Measurements from ENCODE around the gene DIAPH3. TPM values are rescaled to one million over a fixed set of nuclear protein-coding genes. Genes with fewer than 3 reads are reported as not detected.

Gene DIAPH3
- total RNA-seq, 3 donors from 2014 or later, result 1.3 to 5.7 (median 3.1) TPM

DNA sequence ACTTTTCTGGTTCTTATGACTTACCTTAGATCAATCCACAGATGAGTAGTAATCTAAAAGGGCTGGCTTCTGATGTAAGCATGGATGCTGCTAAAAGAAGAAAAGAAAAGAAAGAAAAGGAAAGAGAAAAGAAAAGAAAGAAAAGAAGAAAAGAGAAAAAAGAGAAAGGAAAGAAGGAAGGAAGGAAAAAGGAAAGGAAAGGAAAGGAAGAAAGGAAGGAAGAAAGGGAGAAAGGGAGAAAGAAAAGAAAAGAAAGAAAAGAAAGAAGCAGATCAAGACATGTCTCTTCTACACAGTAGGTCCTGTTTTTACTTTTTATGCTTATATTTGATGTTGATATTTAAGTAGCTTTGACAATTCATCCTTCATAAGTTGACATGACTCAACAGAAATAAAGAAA, 421.3 kb downstream of the DIAPH3 start:
- Histone ChIP-seq H3K36me3 (ENCODE audit: low read depth) (no peaks in the 10 kb centered on the region), H3K4me3 (no peak overlapping the region), H3K9me3 (no peaks in the 10 kb centered on the region), H3K4me1 (ENCODE audit: low read depth) (no peaks in the 10 kb centered on the region)
- intact Hi-C loops (cut with DNase I, micrococcal nuclease), result no loop called here
- ATAC-seq (no peak), DNase-seq (no peak)
- no peak for TF ChIP-seq CTCF (IDR thresholded peaks at IDR 0.05)

DNA sequence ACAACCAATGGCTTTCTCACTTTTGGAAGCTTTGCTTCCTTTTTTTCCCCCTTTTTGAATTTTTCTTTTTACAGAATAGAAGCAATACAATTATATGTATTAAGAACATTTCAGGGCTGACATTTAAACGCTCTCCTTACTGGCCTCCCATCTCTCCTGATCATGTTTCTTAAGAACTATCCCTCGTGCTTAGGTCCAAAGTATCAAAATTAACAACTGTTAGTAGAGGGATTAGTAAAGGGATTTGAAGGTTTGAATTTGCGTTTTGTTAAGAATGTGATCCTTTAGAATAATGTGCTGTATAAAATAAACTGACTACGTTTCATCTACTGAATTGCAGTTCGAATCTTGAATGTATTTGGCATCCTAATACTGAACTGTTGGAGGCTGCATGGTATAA, 424.8 kb downstream of the DIAPH3 start:
- Histone ChIP-seq H3K4me3 (no peak overlapping the region), H3K4me1 (ENCODE audit: low read depth) (no peaks in the 10 kb centered on the region), H3K9me3 (no peaks in the 10 kb centered on the region), H3K36me3 (ENCODE audit: low read depth) (no peaks in the 10 kb centered on the region)
- ATAC-seq (no peak), DNase-seq (no peak)
- TF ChIP-seq CTCF (IDR thresholded peaks at IDR 0.05), result no peak
- intact Hi-C loops (cut with DNase I, micrococcal nuclease), result no loop called here

DNA sequence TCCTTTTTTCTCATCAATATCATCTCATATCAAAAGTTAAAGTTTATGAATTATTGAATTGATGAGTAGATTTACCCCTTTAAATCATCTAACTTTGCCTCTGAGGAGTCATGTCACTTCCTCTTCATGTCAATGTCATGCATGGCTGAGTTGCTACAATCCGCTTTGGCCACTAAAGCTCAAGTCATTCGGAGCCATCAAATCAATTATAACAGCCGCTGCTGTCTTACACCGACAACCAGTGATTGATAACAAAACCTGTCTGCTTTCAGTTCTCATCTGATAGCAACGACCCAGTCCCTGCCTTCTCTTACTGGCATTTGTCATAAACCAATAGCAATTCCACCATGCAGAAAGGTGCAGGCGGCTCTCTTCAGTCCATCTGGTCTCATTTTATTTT, 429.3 kb downstream of the DIAPH3 start:
- DNase-seq (no peak), ATAC-seq (no peak)
- TF ChIP-seq CTCF (IDR thresholded peaks at IDR 0.05), result no peak
- Histone ChIP-seq H3K36me3 (ENCODE audit: low read depth) (no peaks in the 10 kb centered on the region), H3K9me3 (no peaks in the 10 kb centered on the region), H3K4me1 (ENCODE audit: low read depth) (no peaks in the 10 kb centered on the region), H3K4me3 (no peak overlapping the region)
- intact Hi-C loops (cut with DNase I, micrococcal nuclease), result no loop called here

GRCh38 chr13:59733744-59734143, 430.0 kb downstream of the DIAPH3 start:
- TF ChIP-seq CTCF (IDR thresholded peaks at IDR 0.05), result no peak
- Histone ChIP-seq H3K36me3 (ENCODE audit: low read depth) (no peaks in the 10 kb centered on the region), H3K9me3 (no peaks in the 10 kb centered on the region), H3K4me3 (no peak overlapping the region), H3K4me1 (ENCODE audit: low read depth) (no peaks in the 10 kb centered on the region)
- no peak for DNase-seq
- intact Hi-C loops (cut with DNase I, micrococcal nuclease), result no loop called here
- ATAC-seq, result no peak

GRCh38 chr13:59730026-59730425, 433.7 kb downstream of the DIAPH3 start:
- no peak for TF ChIP-seq CTCF (IDR thresholded peaks at IDR 0.05)
- no peak overlapping the region for H3K4me3 ChIP-seq
- DNase-seq (no peak), ATAC-seq (no peak)
- no peaks in the 10 kb centered on the region for H3K4me1 ChIP-seq (ENCODE audit: low read depth)
- no peaks in the 10 kb centered on the region for H3K36me3 ChIP-seq (ENCODE audit: low read depth)
- no peaks in the 10 kb centered on the region for H3K9me3 ChIP-seq
- intact Hi-C loops (cut with DNase I, micrococcal nuclease), result no loop called here

GRCh38 chr13:59728896-59729545, 434.7 kb downstream of the DIAPH3 start:
- TF ChIP-seq CTCF (IDR thresholded peaks at IDR 0.05), result no peak

More at GRCh38 chr13:59728896-59729545, 434.7 kb downstream of the DIAPH3 start:
- H3K4me1 ChIP-seq (ENCODE audit: low read depth), result no peaks in the 10 kb centered on the region
- no peaks in the 10 kb centered on the region for H3K36me3 ChIP-seq (ENCODE audit: low read depth)
- ATAC-seq (no peak), DNase-seq (no peak)
- H3K4me3 ChIP-seq, result no peak overlapping the region
- no peaks in the 10 kb centered on the region for H3K9me3 ChIP-seq
- intact Hi-C loops (cut with DNase I, micrococcal nuclease), result no loop called here
